SK-N-SH (cell line): ENCODE data around the gene XXYLT1. TPM values are rescaled to one million over a fixed set of nuclear protein-coding genes. Genes with fewer than 3 reads are reported as not detected.

Experiments used
- CTCF ChIA-PET: fragments of 300-600, 350-600 bp; formaldehyde crosslinking; extraction: SDS; loops from one replicate; lab custom pipeline; 2021; lab: Yijun Ruan, JAX
- POLR2A ChIA-PET: fragments of 350-600 bp; sonication (Branson Sonifier 250); formaldehyde crosslinking; extraction: SDS; loops from one replicate; lab custom pipeline; 2020; ENCODE audit warnings: antibody characterized with exemption, inconsistent platforms; lab: Yijun Ruan, JAX
- DNase-seq: peaks from one replicate; pipeline ENCODE4 v3.0.0; 2012
- H2AFZ ChIP-seq: fragments of 200-600 bp; sonication (generic); 2 replicates; pipeline ENCODE4 v1.8.1; 2016; ENCODE audit warnings: antibody characterized with exemption, mild to moderate bottlenecking, low read depth
- H3F3A ChIP-seq: fragments of 200-600 bp; sonication (generic); replicated peaks from 2 replicates; pipeline ENCODE3; 2016; ENCODE audit warnings: antibody characterized with exemption, mild to moderate bottlenecking; ENCODE audit not compliant: insufficient read depth
- H3K27ac ChIP-seq, 2 experiments: fragments of 200-500 bp in 1 of 2; fragments of 200-600 bp in 1 of 2; sonication (Bioruptor generic) in 1 of 2; sonication (generic), shearing (Covaris generic) in 1 of 2; 2 replicates each; pipeline versions ENCODE4 v1.5.1 to v1.6.1; 2014 to 2016; ENCODE audit warnings: low read depth in 2 of 2, inconsistent platforms in 1 of 2, low read length in 1 of 2, mild to moderate bottlenecking in 1 of 2, mixed read lengths in 1 of 2
- H3K27me3 ChIP-seq: fragments of 200-600 bp; sonication (generic), shearing (Covaris generic); 2 replicates; pipeline ENCODE4 v1.6.1; 2016; ENCODE audit warnings: mixed run types; ENCODE audit not compliant: insufficient read depth
- H3K36me3 ChIP-seq, 2 experiments: fragments of 200-500 bp in 1 of 2; fragments of 200-600 bp in 1 of 2; sonication (Bioruptor generic) in 1 of 2; sonication (generic) in 1 of 2; replicated peaks in 1 of 2; 2 replicates each; pipeline versions ENCODE3 to v1.5.1; 2014 to 2016; ENCODE audit warnings: low read length in 1 of 2, mild to moderate bottlenecking in 1 of 2; ENCODE audit not compliant: insufficient read depth in 2 of 2, control insufficient read depth in 1 of 2
- H3K4me1 ChIP-seq, 2 experiments: fragments of 200-500 bp in 1 of 2; fragments of 200-600 bp in 1 of 2; sonication (Bioruptor generic) in 1 of 2; sonication (generic), shearing (Covaris generic) in 1 of 2; 2 replicates each; pipeline versions ENCODE4 v1.5.1 to v1.6.1; 2014 to 2016; ENCODE audit warnings: low read depth in 1 of 2, low read length in 1 of 2, mixed run types in 1 of 2; ENCODE audit not compliant: insufficient read depth in 2 of 2, control insufficient read depth in 1 of 2
- H3K4me2 ChIP-seq: fragments of 200-600 bp; sonication (generic), shearing (Covaris generic); 2 replicates; pipeline ENCODE4 v1.6.1; 2017; ENCODE audit warnings: mixed run types
- H3K4me3 ChIP-seq, 2 experiments: fragments of 200-500 bp in 1 of 2; fragments of 200-600 bp in 1 of 2; sonication (Bioruptor generic) in 1 of 2; sonication (generic), shearing (Covaris generic) in 1 of 2; 2 replicates each; pipeline versions ENCODE4 v1.5.1 to v1.8.1; 2014 to 2016; ENCODE audit warnings: low read depth in 2 of 2, inconsistent platforms in 1 of 2, low read length in 1 of 2, mild to moderate bottlenecking in 1 of 2, mixed read lengths in 1 of 2, moderate library complexity in 1 of 2
- H3K79me2 ChIP-seq: fragments of 200-600 bp; sonication (generic); 2 replicates; pipeline ENCODE4 v1.8.1; 2017; ENCODE audit warnings: mild to moderate bottlenecking; ENCODE audit not compliant: insufficient read depth
- H3K9ac ChIP-seq: fragments of 200-600 bp; sonication (generic); 2 replicates; pipeline ENCODE4 v1.6.1; 2017; ENCODE audit warnings: mixed run types
- H3K9me2 ChIP-seq: fragments of 200-600 bp; sonication (generic); 2 replicates; pipeline ENCODE4 v1.6.1; 2017; ENCODE audit warnings: mixed run types
- H3K9me3 ChIP-seq: fragments of 200-600 bp; sonication (generic); 2 replicates; pipeline ENCODE4 v1.6.1; 2017; ENCODE audit warnings: mixed run types, mild to moderate bottlenecking, moderate library complexity
- H4K20me1 ChIP-seq: fragments of 200-600 bp; sonication (generic); 2 replicates; pipeline ENCODE4 v1.6.1; 2017; ENCODE audit warnings: mild to moderate bottlenecking, mixed run types; ENCODE audit not compliant: insufficient read depth
- CHD2 ChIP-seq: fragments of 150-350 bp; IDR thresholded peaks from 2 replicates; pipeline ENCODE4 v1.6.1; 2018; ENCODE audit warnings: low read length; ENCODE audit not compliant: partially characterized antibody
- CTCF ChIP-seq: fragments of 200-600 bp; sonication (generic); IDR thresholded peaks from 2 replicates; pipeline ENCODE4 v1.6.1; 2017; ENCODE audit warnings: antibody characterized with exemption, mild to moderate bottlenecking, moderate library complexity
- FOXJ3 ChIP-seq: sonication (generic); formaldehyde crosslinking; IDR thresholded peaks from 2 replicates; pipeline ENCODE4 v1.5.1; 2020; ENCODE audit warnings: mild to moderate bottlenecking, missing genetic modification reagents
- GABPA ChIP-seq: IDR thresholded peaks from 2 replicates; pipeline ENCODE4 v1.4.0; 2012; ENCODE audit warnings: low read depth, mild to moderate bottlenecking
- GATA2 ChIP-seq: sonication (generic); formaldehyde crosslinking; IDR thresholded peaks from 2 replicates; pipeline ENCODE4 v1.5.0; 2020; ENCODE audit warnings: mild to moderate bottlenecking, missing genetic modification reagents
- MXI1 ChIP-seq: IDR thresholded peaks from 2 replicates; pipeline ENCODE4 v1.6.1; 2012; ENCODE audit warnings: mild to moderate bottlenecking, low read depth, low read length, improper control_type of control experiment
- NRF1 ChIP-seq: IDR thresholded peaks from 2 replicates; pipeline ENCODE4 v1.6.1; 2012; ENCODE audit warnings: low read depth, mild to moderate bottlenecking, low read length
- POLR2AphosphoS5 ChIP-seq: IDR thresholded peaks from 2 replicates; pipeline ENCODE4 v1.6.1; 2012; ENCODE audit warnings: low read depth, low read length
- RCOR1 ChIP-seq: fragments of 150-350 bp; IDR thresholded peaks from 2 replicates; pipeline ENCODE4 v1.6.1; 2017; ENCODE audit warnings: antibody characterized with exemption, low read length
- RXRA ChIP-seq: IDR thresholded peaks from 2 replicates; pipeline ENCODE4 v1.4.0; 2012; ENCODE audit warnings: low read depth, mild to moderate bottlenecking, borderline replicate concordance
- TAF1 ChIP-seq: IDR thresholded peaks from 2 replicates; pipeline ENCODE4 v1.6.1; 2012; ENCODE audit warnings: low read depth, mild to moderate bottlenecking, low read length, moderate library complexity, borderline replicate concordance
- TCF12 ChIP-seq: IDR thresholded peaks from 2 replicates; pipeline ENCODE4 v1.4.0; 2012
- YY1 ChIP-seq: IDR thresholded peaks from 2 replicates; pipeline ENCODE4 v1.4.0; 2012; ENCODE audit warnings: low read depth, mild to moderate bottlenecking
- ZBTB33 ChIP-seq: IDR thresholded peaks from 2 replicates; pipeline ENCODE4 v1.4.0; 2012; ENCODE audit warnings: low read depth, borderline replicate concordance
- WGBS: methylation state at CpG from one replicate; pipeline ENCODE4 v1.1.6; 2017; ENCODE audit warnings: low lambda C conversion rate; 5-methylcytosine and 5-hydroxymethylcytosine counted together
- polyA plus RNA-seq, 3 experiments: library from polyadenylated mRNA; depleted of rRNA; stranded (reverse); fragments of >200 nt; gene quantifications; 2 replicates each; pipeline ENCODE4 v1.2.3, GENCODE V29; 2012
- TF ChIP-seq, protein P1 (sequence below): fragments of 150-350 bp; IDR thresholded peaks from 2 replicates; pipeline ENCODE4 v1.6.1; 2017; ENCODE audit warnings: antibody characterized with exemption, low read length, low read depth, borderline replicate concordance
- TF ChIP-seq, protein P2 (sequence below): fragments of 150-350 bp; IDR thresholded peaks from 2 replicates; pipeline ENCODE4 v1.6.1; 2016; ENCODE audit warnings: mild to moderate bottlenecking, low read depth, low read length
- TF ChIP-seq, protein P3 (sequence below): IDR thresholded peaks from 2 replicates; pipeline ENCODE4 v1.4.0; 2012; ENCODE audit warnings: low read depth, borderline replicate concordance
- TF ChIP-seq, protein P4 (sequence below): IDR thresholded peaks from 2 replicates; pipeline ENCODE4 v1.4.0; 2012; ENCODE audit warnings: low read depth

Gene XXYLT1
- polyA plus RNA-seq, 1 of the 3 experiments (the other 2 are of a cell fraction): 22.6 TPM

DNA sequence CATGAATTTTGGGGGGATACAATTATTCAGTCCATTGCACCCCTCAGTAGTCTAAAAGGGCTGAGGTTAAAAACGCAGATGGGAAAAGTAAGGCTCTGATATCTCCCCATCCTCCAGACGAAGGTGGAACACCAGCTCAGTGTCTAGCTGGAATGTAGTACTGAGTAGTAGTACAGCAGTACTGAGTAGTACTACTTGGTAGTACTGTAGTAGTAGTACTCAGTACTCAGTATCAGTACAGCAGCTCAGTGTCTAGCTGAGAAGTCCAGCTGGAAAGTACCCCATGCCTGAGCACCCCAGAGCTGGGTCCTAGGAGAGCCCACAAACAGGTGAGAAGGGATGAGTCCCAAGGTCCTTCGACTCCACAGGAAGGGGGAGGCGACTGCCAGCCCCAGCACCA, 148.7 kb downstream of the XXYLT1 start:
- 98% methylated on average over 4 of the region's 4 CpGs for WGBS
- Histone ChIP-seq H3K27ac (no peak overlapping the region), H3K9me3 (no peaks in the 10 kb centered on the region), H3K9me2 (no peaks in the 10 kb centered on the region), H3K27me3 (no peaks in the 10 kb centered on the region), H3F3A (no peaks in the 10 kb centered on the region), H2AFZ (no peak overlapping the region), H3K4me3 (no peak overlapping the region), H3K9ac (no peak overlapping the region), H3K79me2 (no peaks in the 10 kb centered on the region), H3K36me3 (no peaks in the 10 kb centered on the region), H4K20me1 (no peaks in the 10 kb centered on the region), H3K4me1 (peaks cover 5 to 42% of the 10 kb centered on the region in 2 experiments; a peak in 1 of 4 replicates), H3K4me2 (no peak overlapping the region)
- POLR2A ChIA-PET: no interaction called here
- no peak for DNase-seq
- CTCF ChIA-PET: interaction anchor here (0.7 to 8.5 kb wide), 9 partner anchors 8 to 650 kb away, joined by 3 to 41 read pairs (median 3); no protein-coding TSS in a partner anchor
- no peak for TF ChIP-seq FOXJ3 (CRISPR knock-in tag)
- no peak for TF ChIP-seq MXI1
- TF ChIP-seq, protein P1, sequence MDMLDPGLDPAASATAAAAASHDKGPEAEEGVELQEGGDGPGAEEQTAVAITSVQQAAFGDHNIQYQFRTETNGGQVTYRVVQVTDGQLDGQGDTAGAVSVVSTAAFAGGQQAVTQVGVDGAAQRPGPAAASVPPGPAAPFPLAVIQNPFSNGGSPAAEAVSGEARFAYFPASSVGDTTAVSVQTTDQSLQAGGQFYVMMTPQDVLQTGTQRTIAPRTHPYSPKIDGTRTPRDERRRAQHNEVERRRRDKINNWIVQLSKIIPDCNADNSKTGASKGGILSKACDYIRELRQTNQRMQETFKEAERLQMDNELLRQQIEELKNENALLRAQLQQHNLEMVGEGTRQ: no peak
- TF ChIP-seq GABPA: no peak
- no peak for TF ChIP-seq TCF12
- TF ChIP-seq, protein P2, sequence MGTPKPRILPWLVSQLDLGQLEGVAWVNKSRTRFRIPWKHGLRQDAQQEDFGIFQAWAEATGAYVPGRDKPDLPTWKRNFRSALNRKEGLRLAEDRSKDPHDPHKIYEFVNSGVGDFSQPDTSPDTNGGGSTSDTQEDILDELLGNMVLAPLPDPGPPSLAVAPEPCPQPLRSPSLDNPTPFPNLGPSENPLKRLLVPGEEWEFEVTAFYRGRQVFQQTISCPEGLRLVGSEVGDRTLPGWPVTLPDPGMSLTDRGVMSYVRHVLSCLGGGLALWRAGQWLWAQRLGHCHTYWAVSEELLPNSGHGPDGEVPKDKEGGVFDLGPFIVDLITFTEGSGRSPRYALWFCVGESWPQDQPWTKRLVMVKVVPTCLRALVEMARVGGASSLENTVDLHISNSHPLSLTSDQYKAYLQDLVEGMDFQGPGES: no peak
- no peak for TF ChIP-seq CHD2
- no peak for TF ChIP-seq GATA2 (CRISPR knock-in tag)
- TF ChIP-seq RCOR1: no peak
- TF ChIP-seq TAF1: no peak
- TF ChIP-seq POLR2AphosphoS5: no peak
- no peak for TF ChIP-seq CTCF
- TF ChIP-seq, protein P3, sequence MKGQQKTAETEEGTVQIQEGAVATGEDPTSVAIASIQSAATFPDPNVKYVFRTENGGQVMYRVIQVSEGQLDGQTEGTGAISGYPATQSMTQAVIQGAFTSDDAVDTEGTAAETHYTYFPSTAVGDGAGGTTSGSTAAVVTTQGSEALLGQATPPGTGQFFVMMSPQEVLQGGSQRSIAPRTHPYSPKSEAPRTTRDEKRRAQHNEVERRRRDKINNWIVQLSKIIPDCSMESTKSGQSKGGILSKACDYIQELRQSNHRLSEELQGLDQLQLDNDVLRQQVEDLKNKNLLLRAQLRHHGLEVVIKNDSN: no peak
- TF ChIP-seq NRF1: no peak
- no peak for TF ChIP-seq RXRA
- TF ChIP-seq, protein P4, sequence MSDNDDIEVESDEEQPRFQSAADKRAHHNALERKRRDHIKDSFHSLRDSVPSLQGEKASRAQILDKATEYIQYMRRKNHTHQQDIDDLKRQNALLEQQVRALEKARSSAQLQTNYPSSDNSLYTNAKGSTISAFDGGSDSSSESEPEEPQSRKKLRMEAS: no peak
- TF ChIP-seq YY1: no peak
- TF ChIP-seq ZBTB33: no peak
